GM10248 (cell line): ENCODE data around the gene KCNJ14.

Source experiments
- CTCF ChIA-PET: fragments of 300-600 bp; sonication (Branson Sonifier 250); formaldehyde crosslinking; extraction: SDS; loops from one replicate; lab custom pipeline; 2021; ENCODE audit warnings: antibody characterized with exemption; lab: Yijun Ruan, JAX
- POLR2A ChIA-PET: fragments of 350-650 bp; sonication (Branson Sonifier 250); formaldehyde crosslinking; extraction: SDS; loops from one replicate; lab custom pipeline; 2020; ENCODE audit warnings: antibody characterized with exemption; lab: Yijun Ruan, JAX
- DNase-seq: peaks from one replicate; pipeline ENCODE4 v3.0.0; 2012; ENCODE audit errors: extremely low spot score
- TF ChIP-seq, protein P1 (sequence below): IDR thresholded peaks from 2 replicates; pipeline ENCODE4 v1.5.1; 2012; ENCODE audit warnings: mild to moderate bottlenecking, low read depth; ENCODE audit errors: extremely low read depth, missing control alignments, control extremely low read depth

KCNJ14 gene

DNA sequence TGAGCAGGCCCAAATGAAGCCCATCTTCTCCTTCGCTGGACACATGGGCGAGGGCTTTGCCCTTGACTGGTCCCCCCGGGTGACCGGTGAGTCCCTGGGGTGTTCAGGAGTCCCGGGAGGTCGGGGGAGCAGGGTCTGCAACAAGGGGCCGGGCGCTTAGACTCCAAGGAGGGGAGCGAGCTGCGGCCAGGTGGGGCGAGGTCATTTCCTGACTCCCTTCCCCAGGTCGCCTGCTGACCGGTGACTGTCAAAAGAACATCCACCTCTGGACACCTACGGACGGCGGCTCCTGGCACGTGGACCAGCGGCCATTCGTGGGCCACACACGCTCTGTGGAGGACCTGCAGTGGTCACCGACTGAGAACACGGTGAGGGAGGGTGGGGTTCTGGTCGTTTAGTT is 4.9 kb upstream of the KCNJ14 start:
- no peak for DNase-seq
- POLR2A ChIA-PET = no interaction called here
- CTCF ChIA-PET = no interaction called here
- TF ChIP-seq, protein P1, sequence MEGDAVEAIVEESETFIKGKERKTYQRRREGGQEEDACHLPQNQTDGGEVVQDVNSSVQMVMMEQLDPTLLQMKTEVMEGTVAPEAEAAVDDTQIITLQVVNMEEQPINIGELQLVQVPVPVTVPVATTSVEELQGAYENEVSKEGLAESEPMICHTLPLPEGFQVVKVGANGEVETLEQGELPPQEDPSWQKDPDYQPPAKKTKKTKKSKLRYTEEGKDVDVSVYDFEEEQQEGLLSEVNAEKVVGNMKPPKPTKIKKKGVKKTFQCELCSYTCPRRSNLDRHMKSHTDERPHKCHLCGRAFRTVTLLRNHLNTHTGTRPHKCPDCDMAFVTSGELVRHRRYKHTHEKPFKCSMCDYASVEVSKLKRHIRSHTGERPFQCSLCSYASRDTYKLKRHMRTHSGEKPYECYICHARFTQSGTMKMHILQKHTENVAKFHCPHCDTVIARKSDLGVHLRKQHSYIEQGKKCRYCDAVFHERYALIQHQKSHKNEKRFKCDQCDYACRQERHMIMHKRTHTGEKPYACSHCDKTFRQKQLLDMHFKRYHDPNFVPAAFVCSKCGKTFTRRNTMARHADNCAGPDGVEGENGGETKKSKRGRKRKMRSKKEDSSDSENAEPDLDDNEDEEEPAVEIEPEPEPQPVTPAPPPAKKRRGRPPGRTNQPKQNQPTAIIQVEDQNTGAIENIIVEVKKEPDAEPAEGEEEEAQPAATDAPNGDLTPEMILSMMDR = no peak

DNA sequence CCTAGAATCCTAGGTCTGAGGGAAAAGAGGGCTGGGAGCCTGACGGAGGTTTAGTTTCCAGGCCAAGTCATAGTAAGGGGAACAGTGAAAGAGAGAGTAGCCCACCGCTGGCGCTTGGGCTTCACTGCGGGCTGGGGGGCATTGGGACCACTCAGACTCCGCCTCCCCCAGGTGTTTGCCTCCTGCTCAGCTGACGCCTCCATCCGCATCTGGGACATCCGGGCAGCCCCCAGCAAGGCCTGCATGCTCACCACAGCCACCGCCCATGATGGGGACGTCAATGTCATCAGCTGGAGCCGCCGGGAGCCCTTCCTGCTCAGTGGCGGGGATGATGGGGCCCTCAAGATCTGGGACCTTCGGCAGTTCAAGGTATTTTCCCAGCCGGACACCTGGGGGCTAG is 4.5 kb upstream of the KCNJ14 start:
- TF ChIP-seq, protein P1 = no peak
- ChIA-PET CTCF (interaction anchor here (0.9 kb wide), 2 partner anchors 12 to 39 kb away, joined by 3 read pairs; no protein-coding TSS in a partner anchor), POLR2A (no interaction called here)
- DNase-seq = no peak

DNA sequence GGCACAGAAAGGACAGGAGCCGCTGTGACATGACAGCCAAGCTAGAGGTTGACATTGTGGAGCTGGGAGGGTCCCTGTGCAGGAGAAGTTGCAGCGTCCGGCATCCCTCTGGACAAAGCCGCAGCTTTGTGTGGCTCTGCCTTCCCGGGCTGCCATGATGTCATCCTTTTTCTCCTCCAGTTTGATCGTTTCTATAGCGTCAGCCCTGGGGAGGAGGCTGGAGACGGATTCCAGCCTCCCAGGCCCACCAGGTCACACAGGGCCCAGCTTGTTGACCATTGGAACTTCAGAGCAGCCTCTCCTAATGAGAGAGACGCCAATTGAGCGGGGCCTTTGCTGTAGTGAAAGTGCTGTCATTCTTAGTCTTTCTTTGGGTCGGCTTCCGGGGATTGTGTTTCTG is 3.8 kb upstream of the KCNJ14 start:
- CTCF ChIA-PET = interaction anchor here (0.9 kb wide), 2 partner anchors 11 to 38 kb away, joined by 3 read pairs; no protein-coding TSS in a partner anchor
- POLR2A ChIA-PET = no interaction called here
- no peak for DNase-seq
- TF ChIP-seq, protein P1 = no peak

DNA sequence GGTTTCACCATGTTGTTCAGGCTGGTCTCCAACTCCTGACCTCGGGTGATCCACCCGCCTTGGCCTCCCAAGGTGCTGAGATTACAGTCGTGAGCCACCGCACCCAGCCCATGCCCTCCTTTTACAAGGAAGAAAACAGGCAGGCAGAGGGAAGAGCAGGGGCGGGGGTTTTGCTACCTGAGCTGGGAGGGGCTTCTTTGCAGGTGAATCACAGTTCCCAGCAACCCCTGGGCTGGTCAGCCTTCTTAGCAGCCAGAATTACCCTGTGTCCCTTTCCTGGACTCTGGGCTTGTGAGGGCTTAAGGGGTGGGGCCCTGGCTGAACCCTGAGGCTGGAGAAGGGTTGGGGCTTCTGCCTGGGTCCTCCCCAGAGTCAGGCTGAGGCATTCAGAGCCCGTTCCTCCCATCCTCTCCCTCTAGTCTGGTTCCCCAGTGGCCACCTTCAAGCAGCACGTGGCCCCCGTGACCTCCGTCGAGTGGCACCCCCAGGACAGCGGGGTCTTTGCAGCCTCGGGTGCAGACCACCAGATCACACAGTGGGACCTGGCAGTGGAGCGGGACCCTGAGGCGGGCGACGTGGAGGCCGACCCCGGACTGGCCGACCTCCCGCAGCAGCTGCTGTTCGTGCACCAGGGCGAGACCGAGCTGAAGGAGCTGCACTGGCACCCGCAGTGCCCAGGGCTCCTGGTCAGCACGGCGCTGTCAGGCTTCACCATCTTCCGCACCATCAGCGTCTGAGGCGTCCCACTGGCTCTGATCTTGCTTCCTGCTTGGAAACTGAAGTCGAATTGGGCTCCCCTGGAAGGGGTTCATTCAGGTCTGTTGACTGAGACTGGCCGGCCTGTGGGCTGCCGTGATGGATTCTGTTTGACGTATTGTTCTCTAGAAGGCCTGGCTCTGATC is 2.8 kb upstream of the KCNJ14 start:
- no peak for DNase-seq
- TF ChIP-seq, protein P1 = no peak
- ChIA-PET POLR2A (no interaction called here), CTCF (no interaction called here)

DNA sequence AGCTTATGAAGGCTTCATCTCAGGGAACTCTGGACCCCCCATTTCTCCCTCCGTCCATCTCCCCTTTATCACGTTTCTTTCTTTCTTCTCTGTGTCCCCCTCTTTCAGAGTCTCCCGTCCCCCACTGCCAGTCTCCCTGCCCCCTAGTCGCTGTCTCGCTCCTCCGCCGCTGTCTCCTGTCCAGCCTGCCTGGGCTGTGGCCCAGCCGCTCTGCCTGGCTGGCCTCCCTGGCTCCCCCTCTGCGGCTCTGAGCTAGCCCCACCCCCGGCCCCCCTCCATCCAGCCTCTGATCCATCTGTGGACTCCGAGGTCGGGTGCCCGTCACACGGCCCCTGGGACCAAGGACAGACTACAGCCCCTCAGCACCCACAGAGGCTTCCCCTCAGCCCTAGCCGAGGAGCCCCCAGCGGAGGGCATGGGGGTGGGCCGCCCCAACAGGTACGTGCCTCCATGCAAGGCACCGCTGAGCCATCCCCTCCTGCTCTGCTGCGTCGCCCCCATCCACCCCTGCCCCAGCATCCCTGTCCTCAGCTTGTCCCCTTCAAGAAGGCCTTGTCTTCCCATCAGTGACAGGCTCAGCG is 1.1 kb upstream of the KCNJ14 start:
- DNase-seq = no peak
- ChIA-PET POLR2A (no interaction called here), CTCF (no interaction called here)
- TF ChIP-seq, protein P1 = no peak

DNA sequence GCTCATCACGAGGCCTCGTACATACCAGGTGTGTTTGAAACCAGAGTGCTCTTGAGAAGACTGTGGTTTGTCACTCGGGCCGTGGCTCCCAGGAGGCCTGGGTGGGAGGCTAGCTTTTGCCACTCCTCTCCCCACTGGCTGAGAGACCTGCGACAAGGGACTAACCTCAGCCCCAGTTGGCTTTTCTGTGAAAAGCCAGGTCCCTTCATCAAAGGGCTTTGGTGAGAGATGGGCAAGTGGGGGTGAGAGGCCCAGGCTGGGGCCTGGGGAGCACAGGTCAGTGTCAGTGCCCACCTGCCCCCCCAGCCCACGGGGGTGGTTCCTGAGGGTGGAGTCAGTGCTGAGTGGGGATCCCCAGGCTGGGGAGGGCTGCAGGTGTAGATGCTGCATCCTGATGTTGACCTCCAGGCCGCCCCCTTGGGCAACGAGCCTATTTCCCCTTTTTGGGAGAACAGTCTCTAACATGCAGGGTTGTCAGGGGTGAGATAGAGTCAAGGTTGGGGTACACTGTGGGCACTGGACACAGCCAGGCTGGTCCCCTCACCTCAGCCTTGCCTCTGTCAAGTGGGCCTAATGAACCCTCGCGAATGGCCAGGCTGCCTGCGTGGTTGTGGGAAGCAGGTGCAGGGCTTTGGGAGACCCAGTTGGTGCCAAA is 661 bp downstream of the KCNJ14 start:
- no peak for DNase-seq
- POLR2A ChIA-PET = no interaction called here
- CTCF ChIA-PET = interaction anchor here (1.4 kb wide), 1 partner anchor 34 kb away, joined by 4 read pairs; no protein-coding TSS in a partner anchor
- TF ChIP-seq, protein P1 = no peak
